ENCODE measurements around the gene AHCYL2.
"Not testable (repeated sequence)": the region's sequence is repeated elsewhere in the genome, so short reads cannot be mapped to it uniquely, and the experiment has no call there.

- TF ChIP-seq, protein P1, sequence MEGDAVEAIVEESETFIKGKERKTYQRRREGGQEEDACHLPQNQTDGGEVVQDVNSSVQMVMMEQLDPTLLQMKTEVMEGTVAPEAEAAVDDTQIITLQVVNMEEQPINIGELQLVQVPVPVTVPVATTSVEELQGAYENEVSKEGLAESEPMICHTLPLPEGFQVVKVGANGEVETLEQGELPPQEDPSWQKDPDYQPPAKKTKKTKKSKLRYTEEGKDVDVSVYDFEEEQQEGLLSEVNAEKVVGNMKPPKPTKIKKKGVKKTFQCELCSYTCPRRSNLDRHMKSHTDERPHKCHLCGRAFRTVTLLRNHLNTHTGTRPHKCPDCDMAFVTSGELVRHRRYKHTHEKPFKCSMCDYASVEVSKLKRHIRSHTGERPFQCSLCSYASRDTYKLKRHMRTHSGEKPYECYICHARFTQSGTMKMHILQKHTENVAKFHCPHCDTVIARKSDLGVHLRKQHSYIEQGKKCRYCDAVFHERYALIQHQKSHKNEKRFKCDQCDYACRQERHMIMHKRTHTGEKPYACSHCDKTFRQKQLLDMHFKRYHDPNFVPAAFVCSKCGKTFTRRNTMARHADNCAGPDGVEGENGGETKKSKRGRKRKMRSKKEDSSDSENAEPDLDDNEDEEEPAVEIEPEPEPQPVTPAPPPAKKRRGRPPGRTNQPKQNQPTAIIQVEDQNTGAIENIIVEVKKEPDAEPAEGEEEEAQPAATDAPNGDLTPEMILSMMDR (IDR thresholded peaks at IDR 0.05; ENCODE audit: low read depth, low read length, poor library complexity, severe bottlenecking), result not testable (repeated sequence)
- not testable (repeated sequence) for TF ChIP-seq EZH2phosphoT487 (IDR thresholded peaks at IDR 0.05; ENCODE audit: borderline replicate concordance, low read length)
Measured at GRCh38 chr7:129353104-129353503, 128.3 kb downstream of the AHCYL2 start.
